ENCODE measurements around the gene RPS6KA2.

Gene RPS6KA2

GRCh38 chr6:166360243-166361076 lies 266.6 kb downstream of the RPS6KA2 start:
- DNase-seq: no peak
